NCI-H146 (cell line): ENCODE results near the gene KIAA0930.

Experiments
- DNase-seq: peaks from one replicate; lab custom pipeline; 2025; lab: John Stamatoyannopoulos, UW

The KIAA0930 gene

GRCh38 chr22:45172881-45173585 is 67.7 kb downstream of the KIAA0930 start:
- no peak for DNase-seq

DNA sequence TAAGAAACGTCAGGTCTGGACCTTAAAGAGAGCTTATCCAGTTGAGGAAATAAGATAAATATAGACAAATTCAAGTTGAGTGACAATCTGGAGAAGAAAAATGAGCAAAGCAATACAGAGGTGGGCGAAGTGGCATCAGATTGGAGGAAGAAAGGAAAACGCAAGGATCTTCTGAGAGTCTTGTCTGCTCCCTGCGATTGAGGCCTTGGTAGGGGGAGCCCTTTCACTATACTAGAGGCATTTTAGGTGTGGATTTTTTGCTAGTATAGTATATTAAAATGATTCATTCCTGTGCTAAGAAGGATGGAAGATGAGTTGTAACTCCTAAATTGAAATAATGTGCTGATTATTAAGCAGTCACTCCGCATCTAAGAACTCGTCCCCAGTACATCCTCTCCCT is 68.9 kb downstream of the KIAA0930 start:
- no peak for DNase-seq

- DNase-seq = no peak
These were observed 70.9 kb downstream of the KIAA0930 start for GRCh38 chr22:45169591-45170466.

GRCh38 chr22:45166932-45167331 is 73.8 kb downstream of the KIAA0930 start:
- DNase-seq = no peak

DNA sequence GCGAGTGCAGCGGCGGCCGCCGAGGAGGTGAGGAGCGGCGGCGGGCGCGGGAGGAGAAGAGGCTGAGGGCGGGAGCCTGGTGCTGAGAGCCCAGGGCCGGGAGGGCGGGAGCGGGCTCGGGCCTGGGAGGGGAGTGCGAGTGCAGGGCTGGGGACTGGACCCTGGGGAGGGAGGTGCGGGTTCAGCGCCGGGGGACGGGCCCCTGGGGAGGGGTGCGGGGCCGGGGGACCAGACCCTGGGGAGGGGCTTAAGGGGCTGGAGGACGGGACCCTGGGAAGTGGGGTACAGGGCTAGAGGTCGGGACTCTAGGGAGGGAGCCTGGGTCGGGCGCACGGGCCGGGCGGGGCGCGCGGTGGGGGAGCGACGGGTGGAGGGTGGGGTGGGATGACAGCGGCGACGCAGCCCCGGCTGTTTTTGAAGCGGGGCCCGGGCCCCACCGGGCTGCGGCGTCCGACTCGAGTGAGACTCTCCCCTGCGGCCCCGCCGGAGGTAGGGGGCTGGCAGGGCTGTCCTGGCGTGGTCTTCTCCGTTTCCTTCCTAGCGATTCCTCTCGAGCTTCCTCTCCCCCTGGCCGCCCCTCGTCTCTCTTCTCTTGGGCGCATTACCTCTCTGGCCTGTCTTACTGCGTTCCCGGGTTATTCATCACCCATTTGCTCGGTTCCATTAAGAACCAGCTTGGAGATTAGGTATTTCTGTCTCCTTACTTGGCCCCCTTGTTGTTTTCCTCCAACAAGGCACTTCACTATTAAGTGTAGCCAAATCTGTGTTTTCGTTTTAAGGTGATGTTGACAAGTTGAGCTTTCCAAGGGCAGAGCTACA is 76.2 kb downstream of the KIAA0930 start:
- DNase-seq = peak; percentile 42

- peak; percentile 92 for DNase-seq
These were observed 77.0 kb downstream of the KIAA0930 start, which contains the start of gene NUP50 for GRCh38 chr22:45163451-45164269. Gene NUP50, plus strand, starts transcription at chr22:45163925. Its CDS starts 4,253 bp downstream, at chr22:45168178.

DNA sequence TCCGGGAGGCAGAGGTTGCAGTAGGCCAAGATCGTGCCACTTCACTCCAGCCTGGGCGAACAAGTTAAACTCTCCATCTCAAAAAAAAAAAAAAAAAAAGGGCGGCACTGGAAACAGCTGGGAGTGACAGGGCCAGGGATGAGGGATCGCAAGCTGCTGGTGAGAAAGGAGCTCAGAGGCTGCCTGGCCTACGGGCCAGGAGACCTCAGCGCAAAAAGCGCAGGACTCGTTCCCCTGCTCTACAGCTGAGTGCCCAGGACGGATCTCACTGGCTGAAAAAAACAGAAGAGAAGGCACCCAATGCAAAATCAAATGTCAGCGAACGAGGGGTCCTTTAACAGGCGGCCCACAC is 77.6 kb downstream of the KIAA0930 start:
- DNase-seq = peak; percentile 36

DNA sequence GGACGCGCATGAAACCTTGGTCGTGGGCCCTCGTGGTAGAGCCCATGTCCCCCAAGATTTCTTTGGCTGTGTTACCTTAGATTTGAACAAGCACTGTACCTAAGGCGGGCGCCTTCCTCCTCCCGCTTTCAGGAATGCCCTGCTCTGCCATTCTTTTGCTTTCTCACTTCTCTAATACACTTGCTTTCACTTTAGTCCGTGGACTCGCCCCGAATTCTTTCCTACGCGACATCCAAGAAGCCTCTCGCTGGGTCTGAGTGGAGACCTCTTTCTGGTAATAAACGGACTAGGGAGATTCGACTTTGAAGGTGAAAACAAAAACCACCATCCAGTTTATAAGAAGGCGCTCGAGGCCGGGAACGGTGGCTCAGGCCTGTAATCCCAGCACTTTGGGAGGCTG is 78.2 kb downstream of the KIAA0930 start:
- no peak for DNase-seq

DNA sequence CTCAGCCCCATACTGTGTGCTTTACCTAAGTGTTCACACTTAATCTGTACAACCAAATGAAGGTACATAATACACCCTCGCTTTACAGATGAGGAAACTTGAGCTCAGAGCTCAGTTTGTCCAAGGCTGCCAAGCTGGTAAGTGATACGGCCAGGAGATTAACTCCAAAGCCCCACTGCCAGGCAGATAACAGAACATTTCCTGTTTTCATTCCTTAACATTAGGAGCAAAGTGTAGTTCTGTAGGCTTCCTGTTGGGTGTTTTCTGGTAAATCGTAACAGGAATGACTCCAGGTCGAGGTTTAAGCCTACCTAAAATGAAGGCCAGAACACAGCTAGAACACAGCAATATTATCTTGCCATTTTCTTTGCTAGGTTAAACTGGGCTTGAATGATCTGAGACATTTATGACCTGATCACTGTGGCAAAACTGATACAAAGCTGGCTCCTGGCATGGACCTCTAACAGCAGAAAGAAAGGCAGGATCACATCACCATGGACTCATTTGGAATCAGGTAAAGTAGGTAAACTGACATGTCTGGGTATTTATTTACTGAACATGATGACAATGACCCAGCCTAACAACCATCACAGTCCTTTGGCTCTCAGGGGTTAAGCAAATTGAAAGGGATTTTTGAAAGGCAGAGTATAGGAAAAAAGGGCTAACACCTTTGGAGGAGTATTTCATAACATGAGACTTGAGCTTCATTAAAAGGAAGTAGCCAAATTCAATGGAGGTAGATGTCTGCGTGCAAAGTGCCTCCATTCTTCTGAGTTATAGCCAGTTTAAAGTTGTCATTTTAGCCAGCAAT is 80.8 kb downstream of the KIAA0930 start:
- DNase-seq = no peak

- DNase-seq = no peak
These were observed 82.8 kb downstream of the KIAA0930 start for GRCh38 chr22:45157907-45158306.

DNA sequence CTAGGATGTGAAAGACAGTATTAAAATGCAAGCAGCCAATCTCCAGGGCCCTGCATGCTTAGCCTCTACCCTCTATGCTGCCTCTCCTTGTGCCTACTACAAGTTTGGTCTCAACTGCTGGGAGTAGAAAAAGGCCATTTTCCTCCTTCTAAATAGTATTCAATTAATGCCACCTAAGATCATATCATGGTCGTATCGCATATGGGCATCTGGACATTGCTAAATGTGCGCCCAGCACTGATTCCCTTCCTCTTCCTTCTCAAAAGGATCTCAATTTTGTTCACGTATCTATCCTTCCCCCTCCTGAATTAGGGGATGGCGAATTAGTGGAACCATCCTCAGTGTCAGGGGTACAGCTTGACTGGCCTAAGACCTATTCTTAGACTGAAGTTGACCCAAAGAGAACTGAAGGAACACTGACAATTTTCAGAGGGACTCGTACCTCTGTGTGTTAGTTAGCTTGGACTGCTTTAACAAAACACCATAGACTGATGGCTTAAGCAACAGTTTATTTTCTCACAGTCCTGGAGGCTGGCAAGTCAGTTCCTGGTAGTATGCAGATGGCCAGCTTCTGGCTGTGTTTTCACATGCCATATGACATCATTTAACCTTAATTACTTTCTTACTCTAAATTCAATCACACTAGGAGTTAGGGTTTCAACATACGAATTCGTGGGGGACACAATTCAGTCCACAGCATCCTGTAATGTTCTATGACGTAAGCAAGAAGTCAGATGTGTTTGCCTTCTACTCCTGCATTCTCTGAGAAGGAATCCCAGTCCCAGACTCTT is 85.4 kb downstream of the KIAA0930 start:
- no peak for DNase-seq

DNA sequence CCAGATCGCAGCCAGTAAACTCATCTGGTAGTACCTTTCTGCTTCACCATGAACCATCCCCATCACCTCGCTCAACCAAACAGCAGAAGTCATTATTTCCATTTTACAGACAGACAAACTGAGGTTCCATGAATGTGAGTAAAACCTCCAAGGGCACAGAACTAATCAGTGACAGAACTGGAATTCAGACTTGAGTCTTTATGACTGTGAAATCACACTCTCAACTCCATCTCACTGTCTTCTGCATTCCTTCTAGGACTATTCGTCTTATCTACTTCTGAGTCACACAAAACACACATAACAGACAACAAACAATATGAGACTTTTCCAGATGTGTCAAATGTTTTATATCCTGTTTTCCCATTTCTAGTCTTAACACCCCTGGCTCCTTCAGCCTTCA is 86.3 kb downstream of the KIAA0930 start:
- no peak for DNase-seq

- DNase-seq = no peak
These were observed 89.2 kb downstream of the KIAA0930 start for GRCh38 chr22:45151503-45151902.

- DNase-seq = no peak
These were observed 90.6 kb downstream of the KIAA0930 start for GRCh38 chr22:45150139-45150538.

DNA sequence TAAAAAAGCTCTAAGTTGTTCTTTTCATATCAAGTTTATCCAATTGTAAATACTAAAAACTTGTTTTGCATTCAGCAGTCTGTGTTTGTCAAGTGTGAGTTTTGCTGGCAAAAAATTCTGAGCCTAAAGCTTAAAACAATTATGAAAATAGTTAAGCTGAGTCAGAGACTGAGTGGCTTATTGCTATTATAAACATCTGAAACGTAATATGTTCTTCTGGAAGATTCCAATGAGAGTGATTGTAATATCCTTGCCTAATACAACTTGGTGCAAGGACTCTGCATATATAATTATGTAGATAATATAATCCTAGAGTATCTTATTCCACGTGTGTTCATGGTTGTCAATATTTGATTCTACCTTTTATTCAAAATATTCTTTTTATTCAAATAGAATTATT is 91.0 kb downstream of the KIAA0930 start:
- no peak for DNase-seq

DNA sequence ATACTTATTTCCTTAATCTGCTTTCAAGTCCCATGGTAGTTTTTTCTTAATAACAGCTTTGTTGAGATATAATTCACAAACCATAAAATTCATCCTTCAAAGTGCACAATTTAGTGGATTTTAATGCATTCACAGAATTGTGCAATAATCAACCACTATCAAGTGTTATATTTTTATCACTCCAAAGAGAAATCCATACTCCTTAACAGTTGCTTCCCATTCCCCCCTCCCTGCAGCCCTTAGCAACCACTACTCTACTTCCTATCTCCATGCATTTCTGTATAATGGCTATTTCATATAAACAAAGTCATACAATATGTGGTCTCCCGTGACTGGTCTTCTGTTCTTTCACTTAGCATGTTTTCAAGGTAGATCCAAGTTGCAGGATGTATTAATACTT is 95.8 kb downstream of the KIAA0930 start:
- DNase-seq = no peak

DNA sequence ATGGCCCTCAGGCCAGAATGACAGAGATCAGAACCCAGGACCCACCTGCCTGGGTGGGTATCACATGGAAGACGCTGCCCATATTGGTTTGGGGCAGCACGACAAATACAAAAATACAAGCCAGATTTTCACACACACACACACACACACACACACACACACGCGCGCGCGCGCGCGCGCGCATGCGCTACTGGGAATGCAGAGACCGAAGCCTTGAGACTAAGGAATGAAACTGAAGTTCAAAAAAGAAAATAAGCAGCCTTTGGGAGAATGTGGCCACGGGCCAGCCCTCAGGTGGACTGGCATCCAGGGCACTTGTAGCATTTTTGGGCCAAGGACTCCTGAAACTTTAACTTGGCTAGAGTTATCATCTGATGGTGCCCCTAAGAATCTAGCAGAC is 98.3 kb downstream of the KIAA0930 start:
- no peak for DNase-seq
